ENCODE measurements around the gene CAT.

DNA sequence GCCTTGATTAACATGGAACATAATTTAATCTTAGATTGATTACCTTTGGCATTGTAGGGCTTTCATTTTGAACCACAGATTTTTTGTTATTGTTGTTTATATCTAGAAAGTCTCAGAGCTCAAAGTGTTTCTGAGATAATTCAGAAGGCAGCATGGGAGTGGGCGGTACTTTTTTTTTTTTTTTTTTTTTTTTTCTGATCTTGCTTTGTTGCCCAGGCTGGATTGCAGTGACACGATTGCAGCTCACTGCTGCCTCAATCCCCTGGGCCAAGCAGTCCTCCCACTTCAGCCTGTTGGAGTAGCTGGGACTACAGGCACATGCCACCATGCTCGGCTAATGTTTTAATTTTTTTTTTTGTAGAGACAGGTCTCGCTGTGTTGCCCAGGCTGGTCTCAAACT, 21.5 kb downstream of the CAT start:
- TF ChIP-seq POLR2A (IDR thresholded peaks at IDR 0.05) (no peak), POLR2AphosphoS5 (IDR thresholded peaks at IDR 0.05) (no peak)
- TF ChIP-seq, protein P1, sequence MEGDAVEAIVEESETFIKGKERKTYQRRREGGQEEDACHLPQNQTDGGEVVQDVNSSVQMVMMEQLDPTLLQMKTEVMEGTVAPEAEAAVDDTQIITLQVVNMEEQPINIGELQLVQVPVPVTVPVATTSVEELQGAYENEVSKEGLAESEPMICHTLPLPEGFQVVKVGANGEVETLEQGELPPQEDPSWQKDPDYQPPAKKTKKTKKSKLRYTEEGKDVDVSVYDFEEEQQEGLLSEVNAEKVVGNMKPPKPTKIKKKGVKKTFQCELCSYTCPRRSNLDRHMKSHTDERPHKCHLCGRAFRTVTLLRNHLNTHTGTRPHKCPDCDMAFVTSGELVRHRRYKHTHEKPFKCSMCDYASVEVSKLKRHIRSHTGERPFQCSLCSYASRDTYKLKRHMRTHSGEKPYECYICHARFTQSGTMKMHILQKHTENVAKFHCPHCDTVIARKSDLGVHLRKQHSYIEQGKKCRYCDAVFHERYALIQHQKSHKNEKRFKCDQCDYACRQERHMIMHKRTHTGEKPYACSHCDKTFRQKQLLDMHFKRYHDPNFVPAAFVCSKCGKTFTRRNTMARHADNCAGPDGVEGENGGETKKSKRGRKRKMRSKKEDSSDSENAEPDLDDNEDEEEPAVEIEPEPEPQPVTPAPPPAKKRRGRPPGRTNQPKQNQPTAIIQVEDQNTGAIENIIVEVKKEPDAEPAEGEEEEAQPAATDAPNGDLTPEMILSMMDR (IDR thresholded peaks at IDR 0.05 in 8 of 11, conservative IDR thresholded peaks at IDR 0.05 in 3 of 11) = no peak
